Measurements from ENCODE around the gene FANCM. TPM values are rescaled to one million over a fixed set of nuclear protein-coding genes. Genes with fewer than 3 reads are reported as not detected.

Gene FANCM
- total RNA-seq, 1 donor from 2014 or later = 4.2 TPM

DNA sequence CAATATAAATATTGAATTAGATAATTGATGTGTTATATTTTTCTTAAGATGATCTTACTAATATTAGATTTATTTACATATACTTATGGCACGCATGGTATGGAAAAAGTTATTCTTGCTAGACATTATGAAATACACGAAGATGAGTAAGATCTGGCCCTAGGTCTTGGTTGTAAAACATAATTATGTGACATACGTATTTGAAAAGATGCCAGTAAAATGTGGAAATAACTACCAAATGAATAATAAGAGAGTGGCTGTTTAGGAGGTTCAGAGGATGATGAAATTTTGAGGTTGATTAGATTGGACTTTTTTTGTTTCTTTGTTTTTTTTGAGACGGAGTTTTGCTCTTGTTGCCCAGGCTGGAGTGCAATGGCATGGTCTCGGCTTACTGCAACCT lies 41.3 kb downstream of the FANCM start:
- no peaks in the 10 kb centered on the region for H3K4me1 ChIP-seq (ENCODE audit: insufficient read depth, low read length)
- no peaks in the 10 kb centered on the region for H3K27me3 ChIP-seq (ENCODE audit: insufficient read depth, low read length)
- Mint-ChIP-seq H3K27me3 (ENCODE audit: low read depth, unreplicated experiment) (no peaks in the 10 kb centered on the region), H3K4me1 (ENCODE audit: low read depth, unreplicated experiment) (no peaks in the 10 kb centered on the region), H3K36me3 (ENCODE audit: low read depth, unreplicated experiment) (no peaks in the 10 kb centered on the region), H3K27ac (ENCODE audit: unreplicated experiment) (no peak overlapping the region), H3K9me3 (ENCODE audit: unreplicated experiment) (no peaks in the 10 kb centered on the region), H3K4me3 (ENCODE audit: unreplicated experiment) (no peak overlapping the region)
- DNase-seq (ENCODE audit: low read depth) (peak; percentile 65), FAIRE-seq (no peak)
- H3K36me3 ChIP-seq (ENCODE audit: insufficient read depth, low read length) = no peaks in the 10 kb centered on the region
- no peaks in the 10 kb centered on the region for H3K9me3 ChIP-seq (ENCODE audit: insufficient read depth, low read depth, low read length)
- H4K20me1 ChIP-seq (ENCODE audit: insufficient read depth, low read length) = no peaks in the 10 kb centered on the region
- no peaks in the 10 kb centered on the region for H3K79me2 ChIP-seq (ENCODE audit: insufficient read depth, low read length)
- H3K27ac ChIP-seq (ENCODE audit: low read depth, low read length) = no peak overlapping the region
- no peak overlapping the region for H3K4me2 ChIP-seq (ENCODE audit: low read length)
- TF ChIP-seq, protein P1, sequence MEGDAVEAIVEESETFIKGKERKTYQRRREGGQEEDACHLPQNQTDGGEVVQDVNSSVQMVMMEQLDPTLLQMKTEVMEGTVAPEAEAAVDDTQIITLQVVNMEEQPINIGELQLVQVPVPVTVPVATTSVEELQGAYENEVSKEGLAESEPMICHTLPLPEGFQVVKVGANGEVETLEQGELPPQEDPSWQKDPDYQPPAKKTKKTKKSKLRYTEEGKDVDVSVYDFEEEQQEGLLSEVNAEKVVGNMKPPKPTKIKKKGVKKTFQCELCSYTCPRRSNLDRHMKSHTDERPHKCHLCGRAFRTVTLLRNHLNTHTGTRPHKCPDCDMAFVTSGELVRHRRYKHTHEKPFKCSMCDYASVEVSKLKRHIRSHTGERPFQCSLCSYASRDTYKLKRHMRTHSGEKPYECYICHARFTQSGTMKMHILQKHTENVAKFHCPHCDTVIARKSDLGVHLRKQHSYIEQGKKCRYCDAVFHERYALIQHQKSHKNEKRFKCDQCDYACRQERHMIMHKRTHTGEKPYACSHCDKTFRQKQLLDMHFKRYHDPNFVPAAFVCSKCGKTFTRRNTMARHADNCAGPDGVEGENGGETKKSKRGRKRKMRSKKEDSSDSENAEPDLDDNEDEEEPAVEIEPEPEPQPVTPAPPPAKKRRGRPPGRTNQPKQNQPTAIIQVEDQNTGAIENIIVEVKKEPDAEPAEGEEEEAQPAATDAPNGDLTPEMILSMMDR (IDR thresholded peaks at IDR 0.05; ENCODE audit: insufficient read depth, low read depth, low read length) = no peak
- no peak for TF ChIP-seq EZH2 (IDR thresholded peaks at IDR 0.05; ENCODE audit: insufficient read depth, low read length)
- H3K4me3 ChIP-seq (ENCODE audit: insufficient read depth, low read depth, low read length) = no peak overlapping the region
- no peak overlapping the region for H3K9ac ChIP-seq (ENCODE audit: low read length)
- H2AFZ ChIP-seq (ENCODE audit: low read depth, low read length) = no peak overlapping the region

DNA sequence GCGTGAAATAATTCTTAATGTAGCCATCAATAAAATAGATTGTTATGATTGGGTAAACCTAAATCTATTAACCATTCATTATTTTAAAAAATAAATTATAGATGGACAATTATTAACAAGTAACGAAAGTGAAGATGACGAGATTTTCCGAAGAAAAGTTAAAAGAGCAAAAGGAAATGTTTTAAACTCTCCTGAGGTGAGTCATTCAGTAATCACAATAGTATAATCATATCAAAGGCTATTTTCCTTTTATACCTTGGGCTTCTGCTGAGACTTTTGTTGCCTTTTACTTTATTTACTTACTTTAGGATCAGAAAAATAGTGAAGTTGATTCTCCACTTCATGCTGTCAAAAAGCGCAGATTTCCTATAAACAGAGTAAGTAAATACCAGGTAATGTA lies 45.6 kb downstream of the FANCM start:
- Histone ChIP-seq H3K79me2 (ENCODE audit: insufficient read depth, low read length) (no peaks in the 10 kb centered on the region), H3K36me3 (ENCODE audit: insufficient read depth, low read length) (no peaks in the 10 kb centered on the region), H3K27ac (ENCODE audit: low read depth, low read length) (peak overlapping the region; percentile 24), H3K9me3 (ENCODE audit: insufficient read depth, low read depth, low read length) (no peaks in the 10 kb centered on the region), H3K27me3 (ENCODE audit: insufficient read depth, low read length) (no peaks in the 10 kb centered on the region), H3K4me2 (ENCODE audit: low read length) (peak overlapping the region; percentile 43), H3K4me1 (ENCODE audit: insufficient read depth, low read length) (no peaks in the 10 kb centered on the region), H3K4me3 (ENCODE audit: insufficient read depth, low read depth, low read length) (no peak overlapping the region), H2AFZ (ENCODE audit: low read depth, low read length) (no peak overlapping the region), H4K20me1 (ENCODE audit: insufficient read depth, low read length) (no peaks in the 10 kb centered on the region), H3K9ac (ENCODE audit: low read length) (no peak overlapping the region)
- H3K36me3 Mint-ChIP-seq (ENCODE audit: low read depth, unreplicated experiment) = no peaks in the 10 kb centered on the region
- H3K27me3 Mint-ChIP-seq (ENCODE audit: low read depth, unreplicated experiment) = no peaks in the 10 kb centered on the region
- DNase-seq (ENCODE audit: low read depth) (peak; percentile 26), FAIRE-seq (no peak)
- no peak for TF ChIP-seq EZH2 (IDR thresholded peaks at IDR 0.05; ENCODE audit: insufficient read depth, low read length)
- TF ChIP-seq, protein P1 (IDR thresholded peaks at IDR 0.05; ENCODE audit: insufficient read depth, low read depth, low read length) = no peak
- H3K4me3 Mint-ChIP-seq (ENCODE audit: unreplicated experiment) = no peak overlapping the region
- no peak overlapping the region for H3K27ac Mint-ChIP-seq (ENCODE audit: unreplicated experiment)
- H3K9me3 Mint-ChIP-seq (ENCODE audit: unreplicated experiment) = no peaks in the 10 kb centered on the region
- no peaks in the 10 kb centered on the region for H3K4me1 Mint-ChIP-seq (ENCODE audit: low read depth, unreplicated experiment)

DNA sequence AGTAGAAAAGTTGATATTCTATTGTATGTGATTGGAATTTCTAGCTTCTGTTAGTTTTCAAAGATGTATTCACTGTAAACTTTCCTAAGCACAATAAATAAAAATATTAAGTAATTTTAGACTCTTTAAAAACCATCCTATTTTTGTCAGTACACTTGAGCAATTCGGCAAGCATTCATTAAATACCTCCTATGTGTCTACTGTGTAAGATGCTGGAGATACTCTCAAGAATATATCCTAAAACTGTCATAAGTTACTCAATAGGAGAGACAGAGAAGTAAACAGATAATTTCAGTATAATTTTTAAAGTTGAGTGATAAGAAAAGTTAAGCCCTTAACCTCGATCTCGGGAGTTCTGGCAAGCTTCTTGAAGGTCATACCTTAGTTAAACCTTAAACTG lies 46.1 kb downstream of the FANCM start:
- TF ChIP-seq, protein P1 (IDR thresholded peaks at IDR 0.05; ENCODE audit: insufficient read depth, low read depth, low read length) = no peak
- no peak for TF ChIP-seq EZH2 (IDR thresholded peaks at IDR 0.05; ENCODE audit: insufficient read depth, low read length)
- FAIRE-seq (no peak), DNase-seq (ENCODE audit: low read depth) (no peak)
- Mint-ChIP-seq H3K27me3 (ENCODE audit: low read depth, unreplicated experiment) (no peaks in the 10 kb centered on the region), H3K36me3 (ENCODE audit: low read depth, unreplicated experiment) (no peaks in the 10 kb centered on the region), H3K4me3 (ENCODE audit: unreplicated experiment) (no peak overlapping the region), H3K4me1 (ENCODE audit: low read depth, unreplicated experiment) (no peaks in the 10 kb centered on the region), H3K27ac (ENCODE audit: unreplicated experiment) (no peak overlapping the region), H3K9me3 (ENCODE audit: unreplicated experiment) (no peaks in the 10 kb centered on the region)
- Histone ChIP-seq H3K27me3 (ENCODE audit: insufficient read depth, low read length) (no peaks in the 10 kb centered on the region), H3K27ac (ENCODE audit: low read depth, low read length) (no peak overlapping the region), H3K9ac (ENCODE audit: low read length) (no peak overlapping the region), H3K4me2 (ENCODE audit: low read length) (no peak overlapping the region), H3K36me3 (ENCODE audit: insufficient read depth, low read length) (no peaks in the 10 kb centered on the region), H3K9me3 (ENCODE audit: insufficient read depth, low read depth, low read length) (no peaks in the 10 kb centered on the region), H3K79me2 (ENCODE audit: insufficient read depth, low read length) (no peaks in the 10 kb centered on the region), H2AFZ (ENCODE audit: low read depth, low read length) (no peak overlapping the region), H3K4me3 (ENCODE audit: insufficient read depth, low read depth, low read length) (no peak overlapping the region), H3K4me1 (ENCODE audit: insufficient read depth, low read length) (no peaks in the 10 kb centered on the region), H4K20me1 (ENCODE audit: insufficient read depth, low read length) (no peaks in the 10 kb centered on the region)
